ENCODE data around the gene SLC5A11.

The SLC5A11 gene

GRCh38 chr16:24925163-24925562 lies 79.4 kb downstream of the SLC5A11 start:
- DNase-seq = no peak

GRCh38 chr16:24929409-24929808 lies 83.6 kb downstream of the SLC5A11 start:
- no peak for DNase-seq

- no peak for DNase-seq
Measured at GRCh38 chr16:24930440-24930839, 84.7 kb downstream of the SLC5A11 start.

GRCh38 chr16:24931091-24931490 lies 85.3 kb downstream of the SLC5A11 start:
- no peak for DNase-seq

GRCh38 chr16:24935336-24935735 lies 89.6 kb downstream of the SLC5A11 start:
- no peak for DNase-seq

- DNase-seq = no peak
Measured at GRCh38 chr16:24936151-24936550, 90.4 kb downstream of the SLC5A11 start.

GRCh38 chr16:24939224-24939623 lies 93.5 kb downstream of the SLC5A11 start:
- DNase-seq = no peak

GRCh38 chr16:24939738-24940137 lies 94.0 kb downstream of the SLC5A11 start:
- no peak for DNase-seq

- DNase-seq = no peak
Measured at GRCh38 chr16:24943471-24943870, 97.7 kb downstream of the SLC5A11 start.

GRCh38 chr16:24944206-24944605 lies 98.4 kb downstream of the SLC5A11 start:
- no peak for DNase-seq

GRCh38 chr16:24946155-24946554 lies 100.4 kb downstream of the SLC5A11 start:
- DNase-seq = no peak

GRCh38 chr16:24950275-24950674 lies 104.5 kb downstream of the SLC5A11 start:
- DNase-seq = no peak

- DNase-seq = no peak
Measured at GRCh38 chr16:24953306-24953705, 107.5 kb downstream of the SLC5A11 start.

GRCh38 chr16:24953721-24954120 lies 108.0 kb downstream of the SLC5A11 start:
- no peak for DNase-seq

GRCh38 chr16:24954137-24954536 lies 108.4 kb downstream of the SLC5A11 start:
- DNase-seq = no peak

- DNase-seq = no peak
Measured at GRCh38 chr16:24955975-24956731, 110.4 kb downstream of the SLC5A11 start.

GRCh38 chr16:24957887-24958286 lies 112.1 kb downstream of the SLC5A11 start:
- DNase-seq = no peak
